ENCODE data around the gene CD82.
A peak's percentile ranks its signal among the peaks of the same experiment; 100 is the strongest.

CD82 gene

GRCh38 chr11:44561964-44562734 is 3.3 kb upstream of the CD82 start:
- DNase-seq: no peak

DNA sequence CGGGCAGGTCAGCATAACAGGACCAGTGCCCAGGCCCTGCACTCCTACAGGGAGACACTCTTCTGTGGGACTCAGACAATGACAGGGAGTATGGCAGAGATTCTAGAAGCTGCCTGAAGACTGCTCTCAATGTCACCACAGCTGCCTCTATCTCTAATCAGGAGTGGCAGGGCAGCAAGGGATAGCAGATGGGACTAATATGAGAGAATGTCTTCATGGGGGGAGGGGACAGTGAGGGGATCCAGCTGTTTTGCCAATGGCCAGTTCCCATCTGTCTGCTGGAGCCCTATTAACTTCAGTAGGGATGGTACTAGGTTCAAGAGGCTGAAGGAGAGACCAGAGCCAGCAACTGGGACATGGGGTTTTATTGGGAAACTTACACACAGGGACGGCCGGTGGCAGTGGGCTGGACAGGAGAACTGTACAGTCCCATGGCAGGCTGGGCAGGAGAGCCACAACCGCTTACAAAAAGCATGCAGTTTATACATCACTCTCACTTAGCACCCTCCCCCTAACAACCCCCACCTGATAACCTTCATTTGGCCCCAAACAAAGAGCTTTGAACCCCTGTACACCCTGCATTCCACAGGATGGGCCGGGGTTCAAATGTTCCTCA is 2.5 kb upstream of the CD82 start:
- DNase-seq: no peak

DNA sequence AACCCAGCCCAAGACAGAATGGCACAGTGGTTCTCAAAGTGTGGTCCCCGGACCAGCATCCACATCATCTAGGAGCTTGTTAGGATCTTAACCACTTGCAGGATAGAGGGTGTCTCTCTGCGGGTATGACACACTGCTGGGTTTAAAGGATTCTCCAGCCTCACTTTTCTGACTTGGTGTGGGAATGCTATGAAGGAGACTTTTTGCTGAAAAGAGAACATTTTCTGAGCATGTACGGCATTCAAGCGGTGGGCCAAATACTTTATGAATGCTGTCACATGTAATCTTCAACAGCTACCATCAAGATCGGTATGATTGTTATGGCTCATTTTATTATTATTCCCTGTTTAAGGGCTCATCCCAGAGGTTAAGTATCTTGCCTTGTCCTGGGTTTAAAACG is 1.8 kb upstream of the CD82 start:
- DNase-seq: peak; percentile 75

- DNase-seq: no peak
These were observed 1.3 kb upstream of the CD82 start for GRCh38 chr11:44564166-44564565.

- DNase-seq: no peak
These were observed 723 bp upstream of the CD82 start for GRCh38 chr11:44564670-44565210.

- DNase-seq: no peak
These were observed 788 bp downstream of the CD82 start for GRCh38 chr11:44565953-44566949.

DNA sequence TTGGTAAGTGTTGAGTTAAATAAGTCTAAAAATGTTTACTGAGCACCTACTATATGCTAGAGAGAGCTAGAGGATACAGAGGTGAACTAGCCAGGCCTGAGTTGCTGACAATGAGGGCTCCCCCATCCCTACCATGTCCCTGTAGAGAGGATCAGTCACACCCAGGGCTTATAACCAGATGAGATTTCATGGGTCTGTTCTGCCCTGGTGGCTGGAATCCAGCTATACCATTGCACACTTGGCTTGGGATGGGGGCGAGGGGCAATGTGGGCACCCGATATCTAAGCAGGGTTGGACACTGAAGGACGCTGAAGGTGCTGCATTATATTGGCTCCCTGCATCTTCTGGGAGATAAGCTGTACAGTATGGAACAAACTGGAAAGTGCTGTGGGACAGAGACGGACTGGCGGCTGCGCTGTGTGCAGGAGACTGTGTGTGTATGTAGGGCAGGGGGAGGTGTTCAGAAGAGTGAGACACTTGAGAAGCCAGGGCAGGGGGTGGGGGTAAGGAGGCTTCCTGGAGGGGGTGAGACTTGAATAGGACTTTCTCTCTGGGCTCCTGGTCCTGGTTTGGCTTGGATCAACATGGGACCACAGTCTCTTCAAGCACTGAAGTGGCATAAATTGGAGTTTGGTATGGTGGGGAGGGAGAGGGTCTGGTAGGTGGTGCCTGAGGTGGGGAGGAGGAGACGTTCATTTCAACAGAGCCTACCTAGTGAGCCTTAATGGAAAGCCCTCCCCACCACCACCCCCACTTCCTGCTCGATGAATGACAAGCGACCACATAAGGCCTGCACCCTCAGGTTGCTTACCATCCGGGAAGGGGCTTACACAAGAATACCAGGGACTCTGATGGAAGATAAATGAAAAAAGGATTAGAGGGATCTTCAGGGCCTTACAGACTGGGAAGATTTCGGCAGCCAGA is 1.8 kb downstream of the CD82 start:
- DNase-seq: no peak

- no peak for DNase-seq
These were observed 2.4 kb downstream of the CD82 start for GRCh38 chr11:44567876-44568256.

- DNase-seq: no peak
These were observed 2.8 kb downstream of the CD82 start for GRCh38 chr11:44568331-44568657.

DNA sequence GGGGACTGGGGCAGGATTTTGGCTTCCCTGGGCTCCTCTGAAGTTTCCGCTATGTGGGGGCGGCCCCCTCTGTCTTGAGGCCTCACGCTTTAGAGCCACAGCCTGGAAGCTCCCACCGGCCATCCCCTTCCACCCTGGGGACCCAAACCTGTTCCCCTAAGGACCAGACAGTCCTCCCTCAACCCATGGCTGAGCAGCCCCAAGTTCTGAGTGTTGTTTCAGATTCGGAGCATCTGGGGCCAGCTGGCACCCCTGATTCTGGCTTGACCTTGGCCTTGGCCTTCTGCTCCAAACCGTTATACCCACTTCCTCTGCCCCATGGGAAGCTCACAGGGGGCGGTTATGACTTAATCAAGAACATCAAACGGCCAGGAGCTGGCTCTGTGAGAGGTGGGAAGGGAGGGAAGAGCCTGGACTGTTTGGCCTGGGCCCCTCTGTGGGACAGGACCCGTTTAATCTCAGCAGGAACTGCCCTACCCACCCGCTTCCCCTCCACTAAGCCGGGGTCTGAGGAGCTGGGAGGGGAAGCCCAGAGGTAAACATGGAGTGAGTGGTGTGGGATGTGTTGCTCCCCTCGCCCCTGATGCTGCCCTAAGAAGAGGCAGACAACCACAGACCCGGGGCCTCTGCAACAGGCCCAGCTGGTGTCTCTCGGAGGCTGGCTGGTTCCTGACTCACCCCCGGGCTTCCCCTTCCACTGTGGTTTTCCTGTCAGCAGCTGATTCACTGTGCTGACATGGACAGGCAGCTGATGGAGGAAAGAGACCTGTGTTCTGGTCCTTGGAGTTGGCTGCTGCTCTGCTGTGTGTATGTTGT is 3.4 kb downstream of the CD82 start:
- DNase-seq: peak; percentile 91

DNA sequence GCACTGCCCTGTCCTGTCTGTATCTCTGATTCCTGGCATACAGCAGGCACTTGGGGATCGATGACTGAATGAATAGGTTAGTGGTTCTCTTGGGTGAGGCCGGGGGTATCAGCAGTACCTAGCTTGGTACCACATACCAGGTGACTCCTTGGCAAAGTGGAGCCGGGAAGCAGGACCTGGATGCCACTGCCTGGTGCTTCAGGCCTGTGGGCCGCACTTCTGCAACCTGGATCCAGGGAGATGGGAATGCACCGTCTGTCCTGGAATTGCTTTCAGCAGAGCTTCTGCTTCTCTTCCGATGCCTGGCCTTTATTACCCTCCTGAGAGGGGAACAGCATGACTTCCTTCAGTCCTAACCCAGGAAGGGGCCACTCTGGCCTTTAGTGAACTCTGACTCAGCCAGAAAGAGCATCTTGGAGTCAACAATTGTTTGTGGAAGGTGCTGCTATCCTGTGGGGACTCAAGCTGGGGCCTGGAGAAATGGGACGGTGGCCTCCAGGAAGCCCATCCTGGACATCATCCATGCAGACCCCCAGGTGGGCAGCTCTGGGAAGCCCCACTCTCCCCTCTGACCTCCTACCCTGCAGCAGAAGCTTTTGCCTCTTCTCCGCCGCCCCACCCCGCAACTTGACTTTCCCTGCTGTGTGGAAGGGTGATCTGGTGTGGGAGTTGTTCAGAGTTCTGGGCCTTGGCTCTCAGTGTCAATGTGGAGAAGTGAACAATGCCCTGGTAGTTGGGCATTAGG is 5.1 kb downstream of the CD82 start:
- no peak for DNase-seq

GRCh38 chr11:44571871-44572270 is 6.4 kb downstream of the CD82 start:
- DNase-seq: no peak

DNA sequence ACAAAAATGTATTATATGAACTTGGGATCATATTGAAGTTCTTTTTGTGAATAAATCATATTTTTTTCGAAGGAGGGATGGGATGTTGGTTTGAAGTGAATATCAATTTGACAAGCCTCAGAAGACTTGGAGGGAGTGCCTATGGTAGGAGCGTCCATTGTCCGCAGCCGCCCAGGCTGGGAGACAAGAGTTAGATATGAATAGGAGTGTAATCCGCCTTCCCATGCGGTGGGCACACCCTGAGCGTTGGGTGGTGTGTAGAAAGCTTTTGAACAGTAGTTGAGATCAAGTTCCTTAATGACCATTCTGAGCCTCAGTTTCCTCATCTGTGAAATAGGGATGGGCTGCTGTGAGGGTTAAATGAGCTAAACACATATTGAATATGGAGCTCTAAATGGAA is 7.0 kb downstream of the CD82 start:
- no peak for DNase-seq

GRCh38 chr11:44572884-44573283 is 7.4 kb downstream of the CD82 start:
- no peak for DNase-seq

DNA sequence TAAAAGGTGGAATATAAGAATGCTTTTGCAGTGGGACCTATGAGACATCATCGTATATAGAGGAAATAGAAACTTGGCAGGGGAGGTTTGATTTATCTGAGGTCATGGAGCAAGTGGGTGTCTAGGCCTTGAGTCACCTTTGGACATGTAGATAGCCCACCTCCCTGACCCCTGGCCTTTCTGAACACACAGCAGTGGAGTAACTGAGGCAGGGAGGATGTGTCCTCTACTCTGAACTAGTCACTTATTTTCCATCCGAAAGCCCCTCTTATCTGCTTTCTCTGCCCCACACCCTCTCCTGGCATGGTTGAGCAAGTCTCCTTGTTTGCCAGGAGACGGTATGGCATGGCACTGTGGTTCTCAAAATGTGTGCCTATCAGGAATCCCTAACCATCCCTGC is 7.9 kb downstream of the CD82 start:
- no peak for DNase-seq

DNA sequence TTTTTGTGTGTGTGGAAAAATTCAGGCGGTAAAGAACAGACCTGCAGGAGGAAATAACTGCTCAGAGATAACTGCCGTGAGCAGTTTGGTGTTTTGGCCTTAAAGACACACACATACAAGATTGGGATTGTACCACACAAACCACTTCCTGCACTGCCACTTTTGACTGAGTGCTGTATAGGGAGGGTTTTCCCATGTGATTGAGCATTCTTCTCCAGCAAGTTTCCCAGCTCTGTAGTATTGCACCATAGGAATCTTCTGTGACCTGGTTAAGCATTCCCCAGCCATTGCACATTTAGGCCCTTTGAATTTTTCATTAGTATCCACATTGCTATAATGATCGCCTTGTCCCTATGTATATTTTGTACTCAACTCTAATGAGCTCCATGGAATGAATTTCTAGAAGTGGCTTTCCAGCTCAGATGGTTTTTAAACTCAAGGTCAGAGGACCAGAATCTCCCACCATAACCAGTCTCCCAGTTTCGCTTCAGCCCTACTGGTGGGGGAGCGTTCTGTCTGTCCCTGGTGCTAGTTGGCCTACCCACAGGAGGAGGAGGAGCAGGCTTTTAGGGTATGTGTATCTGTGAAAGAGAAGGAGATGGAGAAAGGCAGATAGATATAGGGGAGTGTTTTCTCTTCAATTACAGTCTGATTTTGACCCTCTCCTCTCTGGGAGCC is 9.3 kb downstream of the CD82 start:
- peak; percentile 96 for DNase-seq

DNA sequence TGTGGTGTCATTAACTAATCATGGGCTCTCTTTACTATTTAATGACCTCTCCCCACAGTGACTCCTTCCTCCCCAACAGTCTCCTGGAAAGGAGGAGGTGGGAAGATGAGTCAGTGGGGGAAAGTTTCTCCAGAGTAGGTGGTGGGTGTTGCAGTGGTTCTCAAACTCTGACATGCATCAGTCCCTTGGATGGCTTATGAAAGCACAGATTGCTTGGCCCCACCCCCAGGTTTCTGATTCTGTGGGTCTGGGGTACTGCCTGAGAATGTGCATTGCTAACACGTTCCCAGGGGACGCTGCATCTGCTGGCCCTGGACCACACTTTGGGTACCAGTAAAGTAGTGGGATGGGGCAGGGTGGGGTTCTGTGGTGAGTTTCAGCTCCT is 9.8 kb downstream of the CD82 start:
- peak; percentile 80 for DNase-seq

- no peak for DNase-seq
These were observed 10.5 kb downstream of the CD82 start for GRCh38 chr11:44575962-44576361.

GRCh38 chr11:44576656-44577055 is 11.2 kb downstream of the CD82 start:
- no peak for DNase-seq

DNA sequence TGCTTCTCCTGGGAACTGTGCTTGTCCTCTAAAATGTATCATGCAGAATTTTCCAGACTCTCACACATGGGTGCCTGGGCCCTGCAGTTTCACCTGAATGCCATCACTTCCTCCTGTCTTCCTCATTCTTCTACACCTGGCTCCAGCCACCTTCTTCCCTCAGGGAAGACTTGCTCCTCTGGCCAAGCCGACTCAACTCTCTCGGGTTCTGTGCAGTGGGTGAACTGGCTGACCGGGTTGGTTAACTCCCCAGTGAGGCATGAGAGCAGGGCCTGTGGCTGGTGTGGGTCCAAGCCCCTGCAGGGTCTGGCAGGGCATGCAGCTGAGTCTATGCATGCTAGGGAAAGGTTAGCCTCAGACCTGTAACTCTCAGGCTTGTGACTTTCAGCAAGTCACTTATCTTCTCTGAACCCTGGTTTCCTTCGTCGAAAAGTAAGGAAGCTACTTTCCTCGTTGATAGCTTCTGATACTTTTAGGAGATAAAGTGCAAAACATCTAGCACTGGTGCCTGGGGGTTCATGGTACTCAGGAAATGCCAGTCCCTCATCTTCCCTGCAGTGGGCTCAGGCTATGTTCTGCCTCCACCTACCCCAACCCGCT is 11.9 kb downstream of the CD82 start:
- DNase-seq: no peak

Measured in fibroblast of skin of right quadriceps (primary cell).